ENCODE data around the gene SVIL. TPM values are rescaled to one million over a fixed set of nuclear protein-coding genes. Genes with fewer than 3 reads are reported as not detected.

The SVIL gene, protein sequence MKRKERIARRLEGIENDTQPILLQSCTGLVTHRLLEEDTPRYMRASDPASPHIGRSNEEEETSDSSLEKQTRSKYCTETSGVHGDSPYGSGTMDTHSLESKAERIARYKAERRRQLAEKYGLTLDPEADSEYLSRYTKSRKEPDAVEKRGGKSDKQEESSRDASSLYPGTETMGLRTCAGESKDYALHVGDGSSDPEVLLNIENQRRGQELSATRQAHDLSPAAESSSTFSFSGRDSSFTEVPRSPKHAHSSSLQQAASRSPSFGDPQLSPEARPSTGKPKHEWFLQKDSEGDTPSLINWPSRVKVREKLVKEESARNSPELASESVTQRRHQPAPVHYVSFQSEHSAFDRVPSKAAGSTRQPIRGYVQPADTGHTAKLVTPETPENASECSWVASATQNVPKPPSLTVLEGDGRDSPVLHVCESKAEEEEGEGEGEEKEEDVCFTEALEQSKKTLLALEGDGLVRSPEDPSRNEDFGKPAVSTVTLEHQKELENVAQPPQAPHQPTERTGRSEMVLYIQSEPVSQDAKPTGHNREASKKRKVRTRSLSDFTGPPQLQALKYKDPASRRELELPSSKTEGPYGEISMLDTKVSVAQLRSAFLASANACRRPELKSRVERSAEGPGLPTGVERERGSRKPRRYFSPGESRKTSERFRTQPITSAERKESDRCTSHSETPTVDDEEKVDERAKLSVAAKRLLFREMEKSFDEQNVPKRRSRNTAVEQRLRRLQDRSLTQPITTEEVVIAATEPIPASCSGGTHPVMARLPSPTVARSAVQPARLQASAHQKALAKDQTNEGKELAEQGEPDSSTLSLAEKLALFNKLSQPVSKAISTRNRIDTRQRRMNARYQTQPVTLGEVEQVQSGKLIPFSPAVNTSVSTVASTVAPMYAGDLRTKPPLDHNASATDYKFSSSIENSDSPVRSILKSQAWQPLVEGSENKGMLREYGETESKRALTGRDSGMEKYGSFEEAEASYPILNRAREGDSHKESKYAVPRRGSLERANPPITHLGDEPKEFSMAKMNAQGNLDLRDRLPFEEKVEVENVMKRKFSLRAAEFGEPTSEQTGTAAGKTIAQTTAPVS (N-terminal part only)
- 0.84 and 0.94 TPM in 2 replicates for total RNA-seq (2014; rRNA removed; shearing (Covaris generic))

DNA sequence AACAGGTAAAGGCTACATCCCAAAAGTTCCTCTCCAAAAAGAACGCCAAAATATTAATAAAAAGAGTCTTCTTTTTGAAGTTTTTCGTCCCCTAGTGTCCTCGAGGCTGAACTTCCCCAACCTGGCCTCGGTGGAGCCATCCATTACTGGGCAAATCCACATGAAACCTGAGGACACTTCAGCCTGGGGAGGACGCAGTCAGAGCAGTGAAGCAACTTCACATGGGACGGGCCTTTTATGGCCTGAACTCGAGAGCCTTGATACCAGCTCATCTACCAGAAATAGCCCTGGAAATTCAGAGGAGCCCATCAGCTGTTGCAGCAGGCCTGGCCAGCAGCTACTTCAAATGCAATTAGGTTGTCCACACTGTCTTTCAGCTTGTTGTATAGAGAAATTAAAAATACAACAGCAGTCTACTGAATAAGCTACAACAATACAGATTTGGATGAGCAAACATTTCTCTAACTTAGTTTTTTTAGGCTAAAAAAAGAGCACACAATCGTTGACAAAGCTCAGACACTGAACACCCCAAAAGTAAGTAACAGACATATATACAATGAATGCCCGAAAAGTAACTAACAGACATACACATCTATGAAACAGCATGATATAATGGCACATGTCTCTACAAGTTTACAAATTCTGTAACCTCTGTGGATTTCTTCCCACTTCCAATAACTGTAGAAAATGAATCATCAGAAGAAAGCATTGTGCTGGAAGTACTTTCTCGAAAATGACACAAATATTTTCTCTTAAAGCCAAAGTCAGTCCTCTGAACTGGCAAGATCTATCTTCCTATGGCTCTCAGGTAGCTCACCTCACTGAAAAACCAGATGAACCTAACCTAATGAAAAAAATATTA, at the start of gene SVIL:
Gene SVIL, minus strand, starts transcription at position 208 of the 862 bp plus-strand sequence. CDS start 79,913 bp downstream, outside the sequence.
- peak; percentile 62 for DNase-seq (ENCODE audit: low read depth)

DNA sequence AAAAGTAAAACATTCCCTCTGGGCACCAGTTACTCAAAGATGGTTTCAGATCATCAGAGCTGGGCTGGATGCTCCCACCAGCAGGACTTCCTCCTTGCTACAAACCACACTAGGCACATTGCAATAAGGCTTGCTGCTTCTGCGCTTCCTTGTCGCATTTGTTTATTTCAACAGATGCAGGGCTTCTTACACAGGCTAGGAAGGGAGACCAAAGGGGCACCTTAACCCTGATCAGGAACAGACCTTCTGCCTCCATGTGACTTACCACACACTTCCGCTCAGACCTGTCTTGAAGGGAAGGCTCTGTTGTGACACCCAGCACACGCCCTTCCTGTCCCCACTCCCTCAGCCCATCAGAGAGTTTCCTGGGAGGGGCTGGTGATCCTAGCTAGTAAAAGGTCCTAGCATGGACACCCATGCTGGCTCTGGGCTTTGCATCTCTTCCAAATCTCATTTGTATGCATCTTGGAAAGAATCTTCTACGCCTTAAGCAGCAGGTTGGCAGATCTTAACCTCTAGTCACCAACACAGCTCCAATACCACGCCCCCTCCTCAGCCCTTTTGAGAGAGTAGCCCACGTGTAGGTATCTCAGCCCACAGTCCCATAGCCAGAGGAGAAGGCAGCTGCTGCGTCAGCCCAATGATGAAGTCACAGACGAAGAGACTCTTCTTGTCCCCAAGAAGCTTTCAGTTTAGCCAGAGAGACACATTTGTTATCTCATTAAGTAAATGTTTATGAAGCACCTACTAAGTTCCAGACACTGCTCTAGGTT, 47.1 kb upstream of the SVIL start:
- DNase-seq (ENCODE audit: low read depth) = no peak

DNA sequence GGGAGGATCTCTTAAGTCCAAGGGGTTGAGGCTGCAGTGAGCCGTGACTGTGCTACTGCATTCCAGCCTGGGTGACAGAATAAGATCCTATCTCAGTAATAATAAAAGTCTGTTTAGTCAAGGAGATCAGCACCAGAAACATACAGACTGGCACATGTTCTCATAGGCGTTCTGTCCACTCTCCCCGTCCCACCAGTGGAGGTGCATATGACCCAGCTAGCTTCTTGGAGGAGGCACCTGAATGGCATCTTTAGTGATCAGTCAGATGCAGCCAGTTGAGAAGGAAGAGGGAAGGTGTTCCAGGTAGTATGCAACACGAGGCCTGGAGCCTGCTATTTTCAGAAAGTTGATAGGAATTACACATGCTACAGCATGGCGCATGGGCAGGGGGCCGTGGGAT, 45.3 kb upstream of the SVIL start:
- DNase-seq (ENCODE audit: low read depth) = no peak

DNA sequence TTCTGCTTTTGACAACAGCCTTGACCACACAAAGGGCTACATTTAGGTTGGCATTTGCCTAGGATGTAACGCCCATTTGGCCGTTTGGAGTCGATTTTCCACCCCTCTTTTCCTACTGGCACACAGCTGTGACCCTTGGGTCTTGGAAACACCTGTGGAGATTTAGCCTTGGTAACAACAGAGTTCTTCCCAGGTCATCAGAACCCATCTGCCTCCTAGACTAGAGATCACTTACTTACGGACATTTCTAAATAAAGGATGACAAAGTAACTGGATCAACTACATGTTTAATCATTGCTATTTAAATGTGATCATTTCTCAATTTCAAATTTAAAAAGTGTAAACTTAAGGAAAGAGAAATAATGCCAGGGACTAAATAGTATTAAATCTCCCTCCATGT, 42.0 kb upstream of the SVIL start:
- DNase-seq (ENCODE audit: low read depth) = no peak

DNA sequence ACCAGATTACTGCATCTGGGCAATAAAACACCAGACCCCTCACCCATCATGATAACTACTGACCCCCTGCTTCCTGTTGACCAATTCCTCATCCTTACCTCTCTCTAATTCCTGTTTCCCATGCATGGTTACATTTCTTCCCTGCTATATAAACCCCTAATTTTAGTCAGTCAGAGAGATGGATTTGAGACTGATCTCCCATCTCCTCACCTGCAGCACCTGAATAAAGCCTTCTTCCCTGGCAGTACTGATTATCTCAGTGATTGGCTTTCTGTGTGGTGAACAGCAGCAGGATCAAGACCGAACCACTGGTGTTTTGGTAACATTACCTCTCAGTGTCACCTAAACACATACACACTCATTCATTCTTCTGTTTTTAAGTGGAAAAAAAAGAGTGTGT, 41.2 kb upstream of the SVIL start:
- no peak for DNase-seq (ENCODE audit: low read depth)

DNA sequence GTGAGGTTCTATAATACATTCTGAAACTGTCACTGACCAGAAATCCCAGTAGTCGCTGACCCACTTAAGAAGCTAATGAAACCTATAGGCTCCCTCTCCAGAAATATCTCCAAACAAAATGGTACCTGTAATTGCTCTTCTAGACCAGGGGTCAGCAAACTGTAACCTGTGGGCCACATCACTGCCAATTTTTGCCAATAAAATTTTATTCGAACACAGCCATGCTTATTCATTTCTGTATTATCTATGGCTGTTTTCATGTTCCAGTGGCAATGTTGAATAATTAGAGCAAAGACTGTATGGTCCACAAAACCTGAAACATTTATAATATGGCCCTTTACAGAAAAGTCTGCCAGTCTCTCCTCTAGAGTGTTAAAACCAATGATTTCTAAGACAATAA, 37.2 kb upstream of the SVIL start:
- no peak for DNase-seq (ENCODE audit: low read depth)

DNA sequence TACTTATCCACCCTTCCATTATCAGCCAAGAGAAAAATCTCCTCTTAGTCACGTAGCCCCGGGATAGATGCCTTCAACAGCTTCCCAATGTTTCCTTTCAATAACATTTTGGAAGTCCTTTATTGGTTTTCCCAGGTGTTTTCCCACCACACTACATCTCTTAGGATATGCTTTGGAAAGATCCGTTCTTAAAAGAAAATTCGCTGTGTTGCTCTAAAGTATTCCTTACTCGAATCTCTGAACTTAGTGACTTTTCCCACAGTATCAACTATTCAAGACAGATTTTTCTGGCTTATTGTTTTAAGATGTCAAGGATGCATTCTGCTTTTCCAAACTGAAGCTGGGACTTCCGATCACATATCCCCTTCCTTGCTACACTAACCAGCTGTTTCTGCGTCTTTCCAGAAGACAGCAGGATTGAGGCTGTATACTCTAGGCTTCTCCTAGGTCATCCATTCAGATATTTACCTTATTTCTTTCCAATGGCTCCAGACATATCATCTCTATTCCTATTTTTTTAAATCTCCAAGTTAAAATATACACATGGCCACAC, 36.5 kb upstream of the SVIL start:
- no peak for DNase-seq (ENCODE audit: low read depth)

DNA sequence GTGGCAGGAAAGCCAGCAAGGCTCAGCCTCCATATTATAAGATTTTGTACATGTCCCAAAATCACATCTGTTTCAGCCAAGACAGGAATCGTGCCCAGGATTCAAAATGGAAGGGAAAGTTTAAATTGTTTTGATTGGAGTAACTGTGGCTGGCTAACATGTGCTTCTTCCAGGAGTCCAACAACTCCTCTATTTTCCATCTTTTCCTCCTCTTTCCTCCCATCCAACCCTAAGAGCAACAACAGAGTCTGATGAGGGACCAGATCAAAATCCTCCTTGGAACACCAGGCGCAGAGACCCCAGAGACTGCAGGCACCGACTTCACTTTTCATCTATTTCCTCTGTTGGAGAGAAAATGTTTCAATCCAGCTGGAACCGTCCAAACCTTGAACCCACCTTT, 36.0 kb upstream of the SVIL start:
- DNase-seq (ENCODE audit: low read depth) = no peak

DNA sequence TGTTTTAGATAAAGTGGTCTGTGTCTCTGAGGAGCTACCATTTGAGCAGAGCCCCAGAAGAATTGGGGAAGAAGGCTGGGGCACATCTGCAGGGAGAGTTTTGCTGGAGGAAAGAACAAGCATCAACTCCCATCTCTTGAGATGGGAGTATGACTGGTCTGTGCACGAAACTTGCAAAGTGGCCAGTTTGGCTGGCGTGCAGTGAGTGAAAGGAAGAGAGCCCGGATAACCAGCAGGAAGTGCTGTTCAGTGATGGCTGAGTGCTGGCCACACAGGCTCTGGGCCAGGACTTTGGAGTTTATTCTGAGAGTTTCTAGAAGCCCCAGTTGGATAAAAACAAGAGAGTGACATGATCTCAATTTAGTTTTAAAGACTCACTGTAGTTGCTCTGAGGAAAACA, 34.4 kb upstream of the SVIL start:
- no peak for DNase-seq (ENCODE audit: low read depth)

DNA sequence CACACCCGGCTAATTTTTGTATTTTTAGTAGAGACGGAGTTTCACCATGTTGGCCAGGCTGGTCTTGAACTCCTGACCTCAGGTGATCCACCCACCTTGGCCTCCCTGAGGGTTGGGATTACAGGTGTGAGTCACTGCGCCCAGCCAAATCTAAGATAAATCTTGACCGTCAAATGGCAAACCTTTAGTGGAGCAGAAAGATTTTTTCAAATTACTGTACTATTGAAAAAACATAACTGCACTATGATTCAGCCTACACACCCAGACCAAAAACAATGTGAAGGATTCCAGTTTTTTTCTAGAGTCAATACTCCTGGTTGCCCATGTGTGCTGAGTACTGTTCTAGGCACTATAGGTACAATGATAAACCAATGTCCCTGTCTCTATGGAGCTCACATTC, 33.9 kb upstream of the SVIL start:
- DNase-seq (ENCODE audit: low read depth) = no peak

DNA sequence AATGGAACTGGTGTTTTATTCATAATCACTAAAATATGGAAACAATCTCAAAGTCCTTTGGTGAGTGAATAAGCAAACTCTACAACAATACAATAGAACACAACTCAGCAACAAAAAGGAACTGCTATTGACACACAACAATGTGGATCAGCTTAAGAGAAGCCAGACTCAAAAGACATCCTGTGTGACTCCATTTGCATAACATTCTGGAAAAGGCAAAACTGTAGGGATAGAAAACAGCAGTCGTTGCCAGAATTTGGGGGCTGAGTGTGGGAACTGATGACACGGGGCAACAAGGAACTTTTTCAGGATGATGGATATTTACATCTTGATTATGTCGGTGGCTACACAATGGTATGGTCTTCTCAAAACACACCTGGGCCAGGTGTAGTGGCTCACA, 32.4 kb upstream of the SVIL start:
- no peak for DNase-seq (ENCODE audit: low read depth)

DNA sequence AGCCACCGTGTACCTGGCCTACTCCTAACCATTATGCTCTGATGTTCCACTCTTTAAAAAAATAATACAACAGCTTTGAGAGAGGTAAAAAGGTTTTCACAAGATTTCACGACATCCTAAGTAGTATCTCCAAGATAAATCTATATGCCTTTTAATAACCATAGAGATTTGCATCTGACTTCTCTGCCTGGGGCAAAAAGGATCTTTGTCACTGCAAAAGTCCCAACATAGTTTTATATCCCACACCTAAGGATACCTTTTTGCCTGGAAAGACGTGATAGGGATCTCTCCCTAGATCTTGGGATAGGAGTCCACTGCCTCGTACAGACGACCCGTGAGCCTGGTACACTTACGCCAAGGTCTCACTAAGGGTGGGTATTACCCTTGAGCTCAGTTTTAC, 31.4 kb upstream of the SVIL start:
- no peak for DNase-seq (ENCODE audit: low read depth)

DNA sequence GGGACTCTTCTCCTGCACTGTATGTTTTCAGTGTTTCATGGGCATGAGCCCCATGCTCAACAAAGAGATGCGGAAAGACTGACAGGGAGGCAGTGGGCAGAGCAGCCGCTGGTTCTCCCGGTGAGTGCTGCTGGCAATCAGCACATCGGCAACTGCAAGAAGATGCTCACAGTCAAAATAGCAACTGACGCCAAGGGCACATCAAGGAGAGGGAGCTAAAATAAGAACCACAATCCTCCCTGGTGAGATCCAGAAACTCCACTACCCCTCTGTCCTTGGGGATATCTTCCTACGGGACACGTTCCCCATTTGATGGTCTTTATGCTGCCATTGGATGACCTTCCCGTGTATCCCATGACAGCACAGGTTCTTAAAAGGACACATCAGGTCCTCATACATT, 28.9 kb upstream of the SVIL start:
- DNase-seq (ENCODE audit: low read depth) = no peak

DNA sequence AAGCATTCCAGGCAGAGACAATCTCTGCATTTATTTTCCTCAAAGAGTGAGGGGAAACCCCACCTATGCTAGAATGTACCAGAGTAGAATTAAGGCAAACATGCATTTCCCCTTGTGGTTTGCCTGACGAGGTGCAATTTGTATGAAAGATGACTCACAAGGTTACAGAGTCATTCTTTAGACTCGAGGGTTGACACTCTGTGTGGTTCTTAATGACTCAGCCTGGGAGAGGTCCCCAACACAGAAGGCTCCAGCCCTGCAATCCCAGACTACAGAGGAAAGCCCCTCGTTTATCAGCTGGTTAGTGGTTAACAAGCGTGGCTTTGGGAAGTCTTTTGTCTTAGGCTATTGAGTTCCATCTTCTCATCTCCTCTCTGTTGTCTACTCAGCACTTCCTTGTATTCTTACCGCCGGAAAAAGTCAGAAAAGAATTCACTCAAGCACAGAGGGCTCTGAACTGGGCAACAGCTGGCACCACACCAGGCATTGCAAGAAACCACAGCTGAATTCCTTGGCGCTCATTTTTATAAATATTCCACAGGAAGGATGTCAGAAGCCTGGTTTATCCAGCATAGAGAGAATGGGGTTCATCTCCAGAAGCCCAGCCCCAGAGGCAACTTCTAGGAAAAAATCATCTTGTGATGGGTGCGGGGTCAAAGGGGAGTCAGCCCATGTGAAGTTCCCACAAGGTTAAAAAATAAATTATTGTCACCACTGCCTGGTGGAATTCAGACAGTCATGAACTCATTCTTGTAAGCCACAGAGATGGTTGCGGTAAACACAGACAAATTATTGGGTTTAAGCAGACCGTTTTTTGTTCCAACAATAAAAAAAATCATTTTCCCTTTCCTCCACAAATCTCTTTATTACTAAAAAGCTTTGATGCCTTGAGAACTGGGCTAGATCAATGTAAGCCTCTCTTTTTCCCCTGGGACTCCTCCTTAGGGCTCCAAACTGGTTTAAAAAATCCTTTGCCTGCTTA, 24.5 kb upstream of the SVIL start:
- peak; percentile 97 for DNase-seq (ENCODE audit: low read depth)

DNA sequence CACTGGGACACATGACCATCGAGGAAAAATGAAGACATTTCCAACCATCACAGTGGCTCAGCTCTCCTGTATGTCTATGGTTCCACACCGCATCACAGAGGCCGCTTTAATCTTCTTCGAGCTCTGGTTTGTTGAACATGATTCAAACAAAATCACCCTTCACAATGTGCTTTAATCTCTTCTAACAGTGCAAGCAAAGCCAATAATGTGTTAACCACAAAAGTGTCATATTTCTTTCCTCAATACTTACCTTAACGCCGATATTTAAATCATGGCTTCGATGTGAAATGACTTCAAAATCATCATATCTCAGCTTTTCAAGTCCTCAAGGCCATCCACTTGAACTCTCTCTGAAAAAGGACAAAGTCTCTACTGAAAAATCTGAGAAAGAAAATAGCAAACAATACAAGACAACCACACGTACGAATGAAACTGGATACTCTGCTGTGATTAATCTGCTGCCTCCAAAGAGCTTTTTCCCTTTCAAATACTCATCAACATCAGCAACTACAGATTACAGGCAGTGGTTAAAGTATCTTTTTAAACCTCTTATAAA, 23.0 kb upstream of the SVIL start:
- DNase-seq (ENCODE audit: low read depth) = peak; percentile 39

DNA sequence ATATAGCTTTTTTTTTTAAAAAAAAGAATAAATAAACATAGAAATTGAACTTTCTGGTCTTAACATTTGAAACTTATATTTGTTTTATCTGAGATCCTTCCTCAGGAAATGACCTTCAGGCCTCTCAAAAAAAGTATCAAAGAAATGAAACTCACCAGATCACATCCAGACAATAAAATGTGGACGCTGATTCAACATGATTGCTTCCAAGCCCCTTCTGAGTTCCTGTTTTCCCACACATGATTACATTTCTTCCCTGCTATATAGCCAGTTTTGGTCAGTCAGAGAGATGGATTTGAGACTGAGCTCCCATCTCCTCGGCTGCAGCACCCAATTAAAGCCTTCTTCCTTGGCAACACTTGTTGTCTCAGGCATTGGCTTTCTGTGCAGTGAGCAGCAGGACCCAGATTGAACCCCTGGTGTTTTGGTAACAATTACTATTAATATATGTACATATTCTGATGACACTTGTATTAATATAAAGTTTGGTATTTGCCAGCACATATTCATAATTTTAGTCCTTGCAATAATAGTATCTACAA, 21.8 kb upstream of the SVIL start:
- DNase-seq (ENCODE audit: low read depth) = no peak

DNA sequence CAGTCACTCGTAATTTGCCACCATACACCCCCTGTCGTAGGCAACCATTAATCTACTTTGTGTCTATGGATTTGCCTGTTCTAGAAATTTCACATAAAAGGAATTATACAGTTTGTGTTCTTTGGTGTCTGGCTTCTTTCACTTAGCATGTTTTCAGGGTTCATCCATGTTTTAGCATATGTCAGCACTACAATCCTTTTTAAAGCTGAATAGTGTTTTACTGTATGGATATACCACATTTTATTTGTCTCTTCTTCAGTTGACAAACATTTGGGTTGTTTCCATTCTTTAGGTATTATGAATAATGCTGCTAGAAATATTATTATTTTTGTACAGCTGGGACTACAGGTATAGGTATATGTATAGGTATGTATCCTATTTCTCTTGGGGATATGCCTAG, 17.4 kb upstream of the SVIL start:
- no peak for DNase-seq (ENCODE audit: low read depth)

DNA sequence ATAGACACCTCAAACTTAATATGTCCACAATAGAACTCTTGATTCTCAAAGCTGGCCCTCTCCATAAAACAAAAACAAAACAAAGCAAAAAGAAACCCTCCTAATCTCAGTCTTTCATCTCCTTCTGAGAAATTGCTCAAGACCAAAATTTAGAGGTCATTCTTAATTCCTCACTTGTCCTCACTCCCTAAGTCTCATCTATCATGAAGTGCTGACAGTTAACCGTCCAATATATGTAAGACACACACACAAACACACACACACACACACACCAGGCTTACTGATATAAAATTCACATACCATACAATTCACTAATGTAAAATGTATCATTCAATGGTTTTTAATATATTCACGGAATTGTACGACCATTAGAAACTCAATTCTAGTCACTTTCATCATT, 17.0 kb upstream of the SVIL start:
- DNase-seq (ENCODE audit: low read depth) = no peak

DNA sequence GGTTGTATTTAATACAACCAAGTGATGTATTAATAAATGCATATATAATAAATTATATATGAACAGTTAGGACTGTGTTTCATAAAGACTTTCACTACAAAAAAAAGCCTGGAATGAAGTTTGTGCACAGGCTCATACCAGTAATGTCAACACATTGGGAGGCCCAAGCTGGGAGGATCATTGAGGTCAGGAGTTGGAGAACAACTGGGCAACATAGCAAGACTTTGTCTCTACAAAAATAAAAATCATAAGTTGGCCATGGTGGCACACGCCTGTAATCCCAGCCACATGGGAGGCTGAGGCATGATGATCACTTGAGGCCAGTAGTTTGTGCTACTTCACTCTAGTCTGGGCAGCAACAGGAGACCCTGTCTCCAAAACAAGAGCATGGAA, 15.8 kb upstream of the SVIL start:
- DNase-seq (ENCODE audit: low read depth) = no peak

All from M059J (cell line).